Caco-2 (cell line): ENCODE results near the gene ADAM12. TPM values are rescaled to one million over a fixed set of nuclear protein-coding genes. Genes with fewer than 3 reads are reported as not detected.

Experiments
- BruUV-seq: library from RNA; stranded (reverse); fragments of 400-500 nt; replicated peaks from 2 replicates; lab custom pipeline; 2021; lab: Mats Ljungman, UMichigan
- CTCF ChIA-PET: fragments of 300-600 bp; sonication (Branson Sonifier 250); formaldehyde crosslinking; loops from one replicate; lab custom pipeline; 2022; ENCODE audit warnings: antibody characterized with exemption; lab: Charles Lee
- POLR2A ChIA-PET: fragments of 300-600 bp; sonication (Branson Sonifier 250); formaldehyde crosslinking; loops from one replicate; lab custom pipeline; 2022; ENCODE audit warnings: antibody characterized with exemption; lab: Charles Lee
- DNase-seq, 2 experiments: peaks; one replicate each; pipeline versions ENCODE4 v3.0.0 to v3.0.0-alpha.2; 2020 to 2022
- H3K27me3 ChIP-seq: replicated peaks from 2 replicates; pipeline ENCODE4 v1.6.0; 2011; ENCODE audit warnings: low read length; ENCODE audit not compliant: control insufficient read depth, insufficient read depth
- H3K36me3 ChIP-seq: 2 replicates; pipeline ENCODE4 v1.5.1; 2011; ENCODE audit warnings: low read length; ENCODE audit not compliant: control insufficient read depth, insufficient read depth
- H3K4me1 ChIP-seq: fragments of 250-450 bp; sonication (Bioruptor Pico); 2 replicates; pipeline ENCODE4 v1.5.1; 2020; ENCODE audit warnings: mild to moderate bottlenecking
- H3K4me3 ChIP-seq: 2 replicates; pipeline ENCODE4 v1.5.1; 2011; ENCODE audit warnings: low read depth, mild to moderate bottlenecking, control low read depth, low read length
- H3K9me3 ChIP-seq: fragments of 250-450 bp; sonication (Bioruptor Pico); 2 replicates; pipeline ENCODE4 v1.5.1; 2020; ENCODE audit warnings: mild to moderate bottlenecking, moderate library complexity
- H3K27ac Mint-ChIP-seq: one replicate; pipeline ENCODE4 v1.8.0; 2022; ENCODE audit warnings: mixed read lengths; ENCODE audit not compliant: unreplicated experiment
- H3K27me3 Mint-ChIP-seq: one replicate; pipeline ENCODE4 v1.8.0; 2022; ENCODE audit warnings: mixed read lengths; ENCODE audit not compliant: insufficient read depth, unreplicated experiment
- H3K36me3 Mint-ChIP-seq: one replicate; pipeline ENCODE4 v1.8.0; 2022; ENCODE audit warnings: mild to moderate bottlenecking, mixed read lengths; ENCODE audit not compliant: insufficient read depth, unreplicated experiment
- H3K4me1 Mint-ChIP-seq: one replicate; pipeline ENCODE4 v1.8.0; 2022; ENCODE audit warnings: low read depth, mixed read lengths; ENCODE audit not compliant: unreplicated experiment
- H3K4me3 Mint-ChIP-seq: one replicate; pipeline ENCODE4 v1.8.0; 2022; ENCODE audit warnings: mild to moderate bottlenecking, moderate library complexity, mixed read lengths; ENCODE audit not compliant: unreplicated experiment
- H3K9me3 Mint-ChIP-seq: one replicate; pipeline ENCODE4 v1.8.0; 2022; ENCODE audit warnings: mixed read lengths; ENCODE audit not compliant: unreplicated experiment
- intact Hi-C: fragments of 100-400 bp; cut with micrococcal nuclease; formaldehyde crosslinking; loops from one replicate; pipeline ENCODE4 v1.10.0; 2022; ENCODE audit not compliant: unreplicated experiment
- total RNA-seq: library from RNA; stranded (reverse); gene quantifications from 2 replicates; pipeline ENCODE4 v1.2.3, GENCODE V29; 2022
- TF ChIP-seq, protein P1 (sequence below), 2 experiments: fragments of 200-600 bp in 1 of 2; IDR thresholded peaks; 1 replicate in 1 of 2; 2 replicates in 1 of 2; pipeline versions ENCODE4 v1.5.1 to v1.8.0; 2011 to 2022; ENCODE audit warnings: antibody characterized with exemption in 1 of 2, control low read depth in 1 of 2, inconsistent platforms in 1 of 2, low read depth in 1 of 2, low read length in 1 of 2, mild to moderate bottlenecking in 1 of 2, moderate library complexity in 1 of 2; ENCODE audit not compliant: insufficient read depth in 1 of 2, severe bottlenecking in 1 of 2, unreplicated experiment in 1 of 2

Gene ADAM12
- total RNA-seq, 1 experiment from 2014 or later, result not detected

DNA sequence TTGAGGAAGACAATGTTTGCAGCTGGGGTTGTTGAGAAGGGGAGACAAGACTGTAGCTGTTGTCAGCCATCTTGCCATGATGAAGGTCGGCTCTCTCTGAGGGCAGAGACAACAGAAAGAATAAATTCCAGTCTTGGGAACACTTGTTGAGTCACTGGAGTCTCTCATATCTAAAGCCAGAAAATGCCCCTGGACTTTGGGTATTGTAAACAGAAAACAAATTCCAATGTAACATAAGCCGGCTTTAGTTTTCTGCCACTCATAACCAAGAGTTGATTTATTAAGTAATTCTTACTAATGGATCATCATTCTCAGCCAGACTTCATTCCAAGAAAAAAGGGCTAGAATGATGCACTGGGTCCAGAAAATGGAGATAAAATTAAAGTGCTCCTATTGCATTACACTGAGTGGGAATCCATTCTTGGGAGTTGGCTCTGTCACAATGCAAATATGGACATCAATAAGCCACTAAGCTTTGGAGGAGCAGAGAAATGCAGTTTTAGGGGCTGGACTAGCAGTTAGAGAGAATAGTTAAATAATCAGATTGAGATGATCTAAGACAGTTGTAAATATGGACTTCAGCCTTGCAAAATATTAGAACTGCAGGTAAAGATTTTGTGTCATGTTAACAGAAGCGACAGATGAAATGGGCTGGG is 78.9 kb downstream of the ADAM12 start:
- Histone ChIP-seq H3K9me3 (no peaks in the 10 kb centered on the region), H3K27me3 (no peaks in the 10 kb centered on the region), H3K4me3 (no peak overlapping the region), H3K4me1 (no peaks in the 10 kb centered on the region), H3K36me3 (no peaks in the 10 kb centered on the region)
- H3K36me3 Mint-ChIP-seq, result peaks cover 4% of the 10 kb centered on the region
- H3K4me1 Mint-ChIP-seq, result no peaks in the 10 kb centered on the region
- ChIA-PET POLR2A (no interaction called here), CTCF (no interaction called here)
- H3K27me3 Mint-ChIP-seq, result peaks cover 20% of the 10 kb centered on the region
- no peak overlapping the region for H3K27ac Mint-ChIP-seq
- DNase-seq, result no peak
- BruUV-seq, result no TSS peak
- no peak overlapping the region for H3K4me3 Mint-ChIP-seq
- TF ChIP-seq, protein P1, sequence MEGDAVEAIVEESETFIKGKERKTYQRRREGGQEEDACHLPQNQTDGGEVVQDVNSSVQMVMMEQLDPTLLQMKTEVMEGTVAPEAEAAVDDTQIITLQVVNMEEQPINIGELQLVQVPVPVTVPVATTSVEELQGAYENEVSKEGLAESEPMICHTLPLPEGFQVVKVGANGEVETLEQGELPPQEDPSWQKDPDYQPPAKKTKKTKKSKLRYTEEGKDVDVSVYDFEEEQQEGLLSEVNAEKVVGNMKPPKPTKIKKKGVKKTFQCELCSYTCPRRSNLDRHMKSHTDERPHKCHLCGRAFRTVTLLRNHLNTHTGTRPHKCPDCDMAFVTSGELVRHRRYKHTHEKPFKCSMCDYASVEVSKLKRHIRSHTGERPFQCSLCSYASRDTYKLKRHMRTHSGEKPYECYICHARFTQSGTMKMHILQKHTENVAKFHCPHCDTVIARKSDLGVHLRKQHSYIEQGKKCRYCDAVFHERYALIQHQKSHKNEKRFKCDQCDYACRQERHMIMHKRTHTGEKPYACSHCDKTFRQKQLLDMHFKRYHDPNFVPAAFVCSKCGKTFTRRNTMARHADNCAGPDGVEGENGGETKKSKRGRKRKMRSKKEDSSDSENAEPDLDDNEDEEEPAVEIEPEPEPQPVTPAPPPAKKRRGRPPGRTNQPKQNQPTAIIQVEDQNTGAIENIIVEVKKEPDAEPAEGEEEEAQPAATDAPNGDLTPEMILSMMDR (IDR thresholded peaks at IDR 0.05; ENCODE audit: insufficient read depth in 1 of 2, low read depth in 1 of 2, low read length in 1 of 2, severe bottlenecking in 1 of 2, unreplicated experiment in 1 of 2), result no peak
- H3K9me3 Mint-ChIP-seq, result peaks cover 4% of the 10 kb centered on the region
- intact Hi-C loops, result no loop called here

DNA sequence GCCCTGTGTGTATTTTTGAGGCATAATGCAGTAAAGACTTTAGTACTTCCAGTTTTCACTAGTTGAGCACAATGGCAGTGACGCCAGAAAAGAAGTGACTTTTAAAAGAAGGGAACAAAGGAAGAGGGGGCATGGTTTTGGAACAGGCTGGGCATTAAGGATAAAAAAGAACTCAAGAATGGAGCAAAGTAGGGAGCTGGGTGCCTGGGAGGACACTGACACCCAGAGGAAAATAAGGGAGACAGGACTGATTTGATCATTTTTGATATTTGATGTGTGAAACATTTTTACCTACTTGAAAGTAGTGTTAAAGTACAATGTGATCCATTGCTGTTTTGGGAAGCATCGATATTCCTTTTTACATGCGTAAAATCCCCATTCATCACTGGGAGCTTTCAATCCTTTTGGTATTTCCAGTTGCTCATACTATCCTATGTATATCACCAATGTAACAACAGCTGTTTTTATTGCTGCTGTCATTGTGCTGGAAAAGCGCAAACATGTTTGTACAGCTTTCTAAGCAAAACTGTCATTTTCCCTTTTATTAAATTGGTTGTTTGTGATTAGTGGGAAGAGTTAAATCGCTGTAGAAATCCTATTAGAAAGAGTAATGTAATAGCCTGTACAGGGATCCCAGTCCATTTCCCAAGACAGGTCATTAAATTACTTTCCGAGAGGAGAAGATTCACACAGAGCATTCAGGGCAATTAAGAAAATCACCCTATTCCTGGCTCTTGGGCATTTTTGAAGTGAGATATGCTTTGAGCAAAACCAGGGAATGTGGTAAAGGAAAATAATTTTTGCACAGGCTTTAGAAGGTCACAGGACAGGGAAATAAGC is 85.2 kb downstream of the ADAM12 start:
- BruUV-seq, result no TSS peak

DNA sequence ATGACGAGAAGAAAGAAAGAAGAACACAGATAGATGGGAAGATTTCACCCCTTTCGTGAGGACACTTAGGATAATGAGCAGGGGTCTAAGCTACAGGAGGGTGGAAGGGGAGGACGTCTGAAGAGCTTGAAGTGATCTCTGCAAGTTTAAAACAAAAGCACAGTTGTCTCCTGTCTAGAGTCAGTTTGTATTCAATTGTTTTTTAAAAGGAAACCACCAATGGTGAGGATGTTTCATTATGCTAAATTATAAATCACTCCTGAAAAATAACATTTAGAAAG is 85.9 kb downstream of the ADAM12 start:
- intact Hi-C loops, result loop anchor here (2.0 kb wide), 1 partner anchor 320 kb away; no protein-coding TSS in a partner anchor
- Histone ChIP-seq H3K4me3 (no peak overlapping the region), H3K27me3 (no peaks in the 10 kb centered on the region), H3K36me3 (no peaks in the 10 kb centered on the region), H3K9me3 (no peaks in the 10 kb centered on the region; the same call in 1 of the 2 replicates), H3K4me1 (no peaks in the 10 kb centered on the region)
- Mint-ChIP-seq H3K27me3 (peaks cover 23% of the 10 kb centered on the region), H3K4me3 (no peak overlapping the region), H3K27ac (no peak overlapping the region), H3K4me1 (no peaks in the 10 kb centered on the region), H3K9me3 (peaks cover 12% of the 10 kb centered on the region), H3K36me3 (no peaks in the 10 kb centered on the region)
- no peak for DNase-seq
- no TSS peak for BruUV-seq
- TF ChIP-seq, protein P1 (IDR thresholded peaks at IDR 0.05; ENCODE audit: insufficient read depth in 1 of 2, low read depth in 1 of 2, low read length in 1 of 2, severe bottlenecking in 1 of 2, unreplicated experiment in 1 of 2), result no peak
- ChIA-PET POLR2A (no interaction called here), CTCF (no interaction called here)

More for the DNA sequence above, 85.2 kb downstream of the ADAM12 start:
- TF ChIP-seq, protein P1 (IDR thresholded peaks at IDR 0.05; ENCODE audit: insufficient read depth in 1 of 2, low read depth in 1 of 2, low read length in 1 of 2, severe bottlenecking in 1 of 2, unreplicated experiment in 1 of 2), result no peak
- Histone ChIP-seq H3K4me1 (no peaks in the 10 kb centered on the region), H3K4me3 (no peak overlapping the region), H3K36me3 (no peaks in the 10 kb centered on the region), H3K9me3 (no peaks in the 10 kb centered on the region; the same call in 1 of the 2 replicates), H3K27me3 (no peaks in the 10 kb centered on the region)
- no peak overlapping the region for H3K4me3 Mint-ChIP-seq
- CTCF ChIA-PET, result no interaction called here
- intact Hi-C loops, result loop anchor here (2.0 kb wide), 1 partner anchor 320 kb away; no protein-coding TSS in a partner anchor
- H3K27me3 Mint-ChIP-seq, result peaks cover 22% of the 10 kb centered on the region
- peaks cover 12% of the 10 kb centered on the region for H3K9me3 Mint-ChIP-seq
- H3K27ac Mint-ChIP-seq, result no peak overlapping the region
- H3K4me1 Mint-ChIP-seq, result no peaks in the 10 kb centered on the region
- no peak for DNase-seq
- POLR2A ChIA-PET, result no interaction called here
- H3K36me3 Mint-ChIP-seq, result no peaks in the 10 kb centered on the region
